Endothelial cell of umbilical vein (primary cell): Measurements from ENCODE around the gene IFITM2.

Experiments
- CTCF ChIP-seq, 2 donors: IDR thresholded peaks; 1 replicate in 1 of 2; 2 replicates in 1 of 2; pipeline ENCODE4 v1.5.1; 2011; ENCODE audit warnings: low read length in 2 of 2, mild to moderate bottlenecking in 2 of 2, moderate library complexity in 2 of 2, control low read depth in 1 of 2, inconsistent platforms in 1 of 2, low read depth in 1 of 2; ENCODE audit not compliant: insufficient read depth in 1 of 2; ENCODE audit errors: extremely low read depth in 1 of 2
- EZH2 ChIP-seq: IDR thresholded peaks from 2 replicates; pipeline ENCODE4 v1.6.1; 2012; ENCODE audit warnings: borderline replicate concordance, low read depth, mild to moderate bottlenecking, moderate library complexity, low read length, inconsistent platforms; ENCODE audit not compliant: severe bottlenecking
- FOS ChIP-seq: IDR thresholded peaks from 2 replicates; pipeline ENCODE4 v1.6.1; 2011; ENCODE audit warnings: mild to moderate bottlenecking, low read length, moderate library complexity, borderline replicate concordance; ENCODE audit not compliant: insufficient read depth
- GATA2 ChIP-seq: IDR thresholded peaks from 2 replicates; pipeline ENCODE4 v1.7.0; 2011; ENCODE audit warnings: low read depth, mild to moderate bottlenecking, moderate library complexity, mixed read lengths, low read length; ENCODE audit not compliant: insufficient read length, insufficient read depth
- JUN ChIP-seq: IDR thresholded peaks from 2 replicates; pipeline ENCODE4 v1.6.1; 2011; ENCODE audit warnings: borderline replicate concordance, low read depth; ENCODE audit not compliant: insufficient read length, insufficient read depth
- MAX ChIP-seq: IDR thresholded peaks from 2 replicates; pipeline ENCODE4 v1.6.1; 2011; ENCODE audit not compliant: insufficient read depth, insufficient read length
- MYC ChIP-seq: IDR thresholded peaks from one replicate; pipeline ENCODE4 v1.6.1; 2011; ENCODE audit warnings: mild to moderate bottlenecking, low read depth, low read length
- POLR2A ChIP-seq: IDR thresholded peaks from 2 replicates; pipeline ENCODE4 v1.6.1; 2012; ENCODE audit warnings: low read depth, mild to moderate bottlenecking, control low read depth, low read length
- POLR2AphosphoS5 ChIP-seq: IDR thresholded peaks from 2 replicates; pipeline ENCODE4 v1.6.1; 2012; ENCODE audit warnings: low read depth, mild to moderate bottlenecking, control low read depth, low read length, moderate library complexity; ENCODE audit not compliant: insufficient read depth

- TF ChIP-seq CTCF (IDR thresholded peaks at IDR 0.05; ENCODE audit: extremely low read depth in 1 of 2, insufficient read depth in 1 of 2, low read depth in 1 of 2, low read length in 2 of 2) (no peak), JUN (no peak), POLR2AphosphoS5 (no peak), EZH2 (no peak), MAX (no peak), POLR2A (no peak), MYC (no peak), FOS (no peak), GATA2 (no peak)
Measured at GRCh38 chr11:295351-296170, 12.1 kb upstream of the IFITM2 start.
